Peyer's patch (tissue), 4 donors: ENCODE measurements around the gene SLC25A25.

Experiments used
- CTCF ChIP-seq, 6 experiments: fragments of 450-650 bp in 4 of 6; fragments of 200-600 bp in 2 of 6; sonication (generic) in 1 of 6; IDR thresholded peaks; one replicate each; pipeline ENCODE4 v1.5.1; 2017 to 2019; ENCODE audit warnings: antibody characterized with exemption in 6 of 6, mild to moderate bottlenecking in 3 of 6, moderate library complexity in 1 of 6
- POLR2A ChIP-seq, 2 donors: fragments of 450-650 bp; IDR thresholded peaks; one replicate each; pipeline ENCODE4 v1.5.1; 2017; ENCODE audit warnings: antibody characterized with exemption in 2 of 2, mild to moderate bottlenecking in 2 of 2, moderate library complexity in 2 of 2

DNA sequence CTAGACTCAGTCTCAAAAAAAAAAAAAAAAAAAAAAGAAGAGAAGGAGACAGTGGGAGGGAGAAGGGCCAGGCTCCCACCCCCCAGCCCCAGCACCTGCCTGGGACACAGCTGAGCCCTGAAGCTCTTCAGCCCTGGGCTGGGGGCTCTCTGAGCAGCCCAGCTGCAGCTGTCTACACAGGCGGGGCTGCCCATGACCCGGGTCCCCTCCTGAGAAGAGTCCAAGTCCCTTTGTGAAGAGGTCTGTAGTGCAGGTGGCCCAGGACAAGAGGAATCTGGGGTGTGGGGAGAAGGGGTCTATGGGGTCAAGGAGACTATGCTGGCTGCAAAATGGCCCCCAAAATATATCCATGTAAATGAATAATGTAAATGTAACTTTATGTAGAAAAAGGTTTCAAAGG lies 74.6 kb downstream of the SLC25A25 start:
- no peak for TF ChIP-seq CTCF (IDR thresholded peaks at IDR 0.05)
- TF ChIP-seq POLR2A (IDR thresholded peaks at IDR 0.05) = no peak
